ENCODE data around the gene UBE2I. TPM values are rescaled to one million over a fixed set of nuclear protein-coding genes. Genes with fewer than 3 reads are reported as not detected.

UBE2I gene
- total RNA-seq, 4 donors from 2014 or later, result 72.0 to 165 (median 107) TPM

GRCh38 chr16:1300664-1301476 is 8.6 kb upstream of the UBE2I start:
- no peak for TF ChIP-seq EP300 (IDR thresholded peaks at IDR 0.05)
- peak; percentile 34 to 89 for TF ChIP-seq CTCF (IDR thresholded peaks at IDR 0.05)
- DNase-seq (ENCODE audit: low spot score in 2 of 2), result no peak
- peak overlapping the region; percentile 9 for H3K4me3 ChIP-seq
- no peak overlapping the region for H3K27ac ChIP-seq
- no peaks in the 10 kb centered on the region for H3K36me3 ChIP-seq
- no peaks in the 10 kb centered on the region for H3K9me3 ChIP-seq
- peaks cover 25% of the 10 kb centered on the region for H3K4me1 ChIP-seq
- H3K27me3 ChIP-seq, result peaks cover 45% of the 10 kb centered on the region
- 19% methylated on average over 25 of the region's 42 CpGs for WGBS

GRCh38 chr16:1301562-1301961 is 7.9 kb upstream of the UBE2I start:
- DNase-seq (ENCODE audit: low spot score in 2 of 2), result no peak
- 86% methylated on average over 12 of the region's 12 CpGs for WGBS

GRCh38 chr16:1305823-1306222 is 3.6 kb upstream of the UBE2I start:
- Histone ChIP-seq H3K4me3 (no peak overlapping the region), H3K27me3 (peaks cover 6% of the 10 kb centered on the region), H3K36me3 (no peaks in the 10 kb centered on the region), H3K27ac (no peak overlapping the region), H3K4me1 (peaks cover 22% of the 10 kb centered on the region), H3K9me3 (no peaks in the 10 kb centered on the region)
- no peak for TF ChIP-seq POLR2A (IDR thresholded peaks at IDR 0.05)
- TF ChIP-seq CTCF (IDR thresholded peaks at IDR 0.05), result no peak
- TF ChIP-seq EP300 (IDR thresholded peaks at IDR 0.05), result no peak
- no peak for TF ChIP-seq POLR2AphosphoS5 (IDR thresholded peaks at IDR 0.05)
- no peak for DNase-seq (ENCODE audit: low spot score in 2 of 2)
- WGBS, result 77% methylated on average over 4 of the region's 12 CpGs

More at GRCh38 chr16:1301562-1301961, 7.9 kb upstream of the UBE2I start:
- peaks cover 43% of the 10 kb centered on the region for H3K27me3 ChIP-seq
- no peak overlapping the region for H3K27ac ChIP-seq
- H3K4me3 ChIP-seq, result no peak overlapping the region
- no peak for TF ChIP-seq CTCF (IDR thresholded peaks at IDR 0.05)
- H3K36me3 ChIP-seq, result no peaks in the 10 kb centered on the region
- H3K9me3 ChIP-seq, result no peaks in the 10 kb centered on the region
- H3K4me1 ChIP-seq, result peaks cover 25% of the 10 kb centered on the region

GRCh38 chr16:1306334-1306733 is 3.1 kb upstream of the UBE2I start:
- Histone ChIP-seq H3K9me3 (no peaks in the 10 kb centered on the region), H3K36me3 (no peaks in the 10 kb centered on the region), H3K27me3 (peaks cover 1% of the 10 kb centered on the region), H3K4me3 (no peak overlapping the region), H3K27ac (no peak overlapping the region), H3K4me1 (peaks cover 22% of the 10 kb centered on the region)
- no peak for TF ChIP-seq EP300 (IDR thresholded peaks at IDR 0.05)
- TF ChIP-seq POLR2AphosphoS5 (IDR thresholded peaks at IDR 0.05), result no peak
- TF ChIP-seq CTCF (IDR thresholded peaks at IDR 0.05), result no peak
- TF ChIP-seq POLR2A (IDR thresholded peaks at IDR 0.05), result no peak
- 57% methylated on average over 4 of the region's 4 CpGs for WGBS
- DNase-seq (ENCODE audit: low spot score in 2 of 2), result no peak

- no peaks in the 10 kb centered on the region for H3K9me3 ChIP-seq
- WGBS, result 8% methylated on average over 23 of the region's 43 CpGs
- no peaks in the 10 kb centered on the region for H3K36me3 ChIP-seq
- peak overlapping the region; percentile 93 for H3K27ac ChIP-seq
- H3K4me1 ChIP-seq, result peaks cover 34% of the 10 kb centered on the region
- H3K27me3 ChIP-seq, result no peaks in the 10 kb centered on the region
- DNase-seq (ENCODE audit: low spot score in 2 of 2), result no peak
- TF ChIP-seq EP300 (IDR thresholded peaks at IDR 0.05) (no peak), CTCF (IDR thresholded peaks at IDR 0.05) (no peak), POLR2A (IDR thresholded peaks at IDR 0.05) (no peak), POLR2AphosphoS5 (IDR thresholded peaks at IDR 0.05) (no peak)
- H3K4me3 ChIP-seq, result peak overlapping the region; percentile 82
Measured at GRCh38 chr16:1308036-1308976, 1.1 kb upstream of the UBE2I start.
